Activated naive CD4-positive, alpha-beta T cell treated with anti-CD3 and anti-CD28 coated beads, Interleukin-2, amount 50 U/mL, for 16 hours (primary cell): ENCODE results near the gene NSDHL.

Experiments used
- DNase-seq: peaks from one replicate; pipeline ENCODE4 v3.0.0-alpha.2; 2020

Gene NSDHL

GRCh38 chrX:152915541-152916241 is 84.8 kb downstream of the NSDHL start:
- DNase-seq: no peak

GRCh38 chrX:152917656-152918579 is 87.1 kb downstream of the NSDHL start:
- no peak for DNase-seq

GRCh38 chrX:152918707-152919106 is 87.8 kb downstream of the NSDHL start:
- DNase-seq: no peak
